Esophagus muscularis mucosa (tissue), 4 donors: ENCODE data around the gene CTSH. TPM values are rescaled to one million over a fixed set of nuclear protein-coding genes. Genes with fewer than 3 reads are reported as not detected.
"Not testable (repeated sequence)": the region's sequence is repeated elsewhere in the genome, so short reads cannot be mapped to it uniquely, and the experiment has no call there.

Source experiments
- DNase-seq: peaks from one replicate; pipeline ENCODE4 v3.0.0-alpha.2; 2017; ENCODE audit errors: extremely low spot score
- H3K27ac ChIP-seq, 4 donors: fragments of 200-600 bp; sonication (generic); replicated peaks in 1 of 4; 1 replicate in 3 of 4; 2 replicates in 1 of 4; pipeline ENCODE4 v1.5.1; 2016 to 2019; ENCODE audit warnings: mild to moderate bottlenecking in 1 of 4
- H3K27me3 ChIP-seq, 4 donors: fragments of 200-600 bp; sonication (generic); one replicate each; pipeline versions ENCODE4 v1.5.1 to v1.6.0; 2016 to 2019
- H3K36me3 ChIP-seq, 4 donors: fragments of 200-600 bp; sonication (generic); one replicate each; pipeline ENCODE4 v1.5.1; 2016 to 2019
- H3K4me1 ChIP-seq, 4 donors: fragments of 200-600 bp; sonication (generic); one replicate each; pipeline ENCODE4 v1.5.1; 2016 to 2019
- H3K4me3 ChIP-seq, 4 donors: fragments of 200-600 bp; sonication (generic); 1 replicate in 2 of 4; 2 replicates in 2 of 4; pipeline ENCODE4 v1.5.1; 2016 to 2019; ENCODE audit warnings: mild to moderate bottlenecking in 4 of 4, moderate library complexity in 1 of 4
- H3K9me3 ChIP-seq, 4 donors: fragments of 200-600 bp; sonication (generic); 1 replicate in 3 of 4; 2 replicates in 1 of 4; pipeline ENCODE4 v1.5.1; 2016 to 2019
- CTCF ChIP-seq, 3 experiments: fragments of 200-600 bp in 2 of 3; fragments of 450-650 bp in 1 of 3; sonication (generic) in 2 of 3; IDR thresholded peaks; one replicate each; pipeline ENCODE4 v1.5.1; 2017 to 2019; ENCODE audit warnings: antibody characterized with exemption in 3 of 3, mild to moderate bottlenecking in 2 of 3, moderate library complexity in 1 of 3
- EP300 ChIP-seq: sonication (generic); formaldehyde crosslinking; IDR thresholded peaks from one replicate; pipeline ENCODE4 v1.6.1; 2017; ENCODE audit warnings: antibody characterized with exemption
- POLR2A ChIP-seq: fragments of 450-650 bp; IDR thresholded peaks from one replicate; pipeline ENCODE4 v1.6.1; 2017; ENCODE audit warnings: antibody characterized with exemption, moderate library complexity, mild to moderate bottlenecking, low read depth
- POLR2AphosphoS5 ChIP-seq, 2 donors: sonication (generic); formaldehyde crosslinking; IDR thresholded peaks; one replicate each; pipeline ENCODE4 v1.6.1; 2017; ENCODE audit warnings: antibody characterized with exemption in 2 of 2
- WGBS: methylation state at CpG from one replicate; pipeline ENCODE4 v1.1.5; 2018; 5-methylcytosine and 5-hydroxymethylcytosine counted together
- intact Hi-C: fragments of 100-400 bp; cut with DNase I; formaldehyde crosslinking; loops from one replicate; pipeline ENCODE4 v1.15.1; 2023
- total RNA-seq, 4 donors: library from RNA; depleted of rRNA; stranded (reverse); fragments of >200 nt; gene quantifications; one replicate each; pipeline versions ENCODE4 v1.1.0 to v1.2.1, GENCODE V29; 2016

The CTSH gene
- total RNA-seq, 4 donors from 2014 or later = 56.1 to 114 (median 74.9) TPM

GRCh38 chr15:78875107-78875914 lies 69.5 kb downstream of the CTSH start:
- Histone ChIP-seq H3K27ac (peak overlapping the region; percentile 100), H3K4me3 (peak overlapping the region; percentile 89 to 100 (median 99)), H3K4me1 (peaks cover 62 to 67% (median 66%) of the 10 kb centered on the region in 4 donors), H3K27me3 (peaks cover 0 to 3% (median 0%) of the 10 kb centered on the region in 4 donors), H3K36me3 (peaks cover 0 to 1% (median 0%) of the 10 kb centered on the region in 4 donors), H3K9me3 (no peaks in the 10 kb centered on the region)
- no peak for TF ChIP-seq EP300
- 60% methylated on average over 22 of the region's 22 CpGs for WGBS
- intact Hi-C loops = no loop called here
- no peak for DNase-seq

GRCh38 chr15:78873793-78874765 lies 70.8 kb downstream of the CTSH start:
- intact Hi-C loops = loop anchor here (5.0 kb wide), 1 partner anchor 62 kb away; the partner anchor contains the start of gene ADAMTS7
- TF ChIP-seq POLR2AphosphoS5 (IDR thresholded peaks at IDR 0.05) (no peak), POLR2A (no peak), EP300 (no peak), CTCF (IDR thresholded peaks at IDR 0.05) (no peak)
- H3K4me3 ChIP-seq = peak overlapping the region; percentile 89 to 100 (median 99)
- H3K4me1 ChIP-seq = peaks cover 50 to 55% (median 54%) of the 10 kb centered on the region in 4 donors
- WGBS = 3% methylated on average over 38 of the region's 38 CpGs
- DNase-seq = no peak
- no peaks in the 10 kb centered on the region for H3K9me3 ChIP-seq
- peaks cover 0 to 3% (median 0%) of the 10 kb centered on the region in 4 donors for H3K27me3 ChIP-seq
- H3K36me3 ChIP-seq = no peaks in the 10 kb centered on the region
- peak overlapping the region; percentile 100 for H3K27ac ChIP-seq

- peak overlapping the region; percentile 100 for H3K27ac ChIP-seq
- intact Hi-C loops = loop anchor here (5.0 kb wide), 1 partner anchor 61 kb away; the partner anchor contains the start of gene ADAMTS7
- 2% methylated on average over 18 of the region's 75 CpGs for WGBS
- H3K27me3 ChIP-seq = peaks cover 0 to 3% (median 0%) of the 10 kb centered on the region in 4 donors
- peak overlapping the region; percentile 89 to 100 (median 99) for H3K4me3 ChIP-seq
- no peaks in the 10 kb centered on the region for H3K36me3 ChIP-seq
- DNase-seq = peak; percentile 95
- no peaks in the 10 kb centered on the region for H3K9me3 ChIP-seq
- TF ChIP-seq POLR2A (peak; percentile 85), EP300 (no peak), CTCF (IDR thresholded peaks at IDR 0.05) (no peak), POLR2AphosphoS5 (IDR thresholded peaks at IDR 0.05) (peak; percentile 68 to 93)
- H3K4me1 ChIP-seq = peaks cover 41 to 46% (median 45%) of the 10 kb centered on the region in 4 donors
Observed at GRCh38 chr15:78872972-78873792, 71.7 kb downstream of the CTSH start.

GRCh38 chr15:78872155-78872971 lies 72.5 kb downstream of the CTSH start, which contains the start of gene MORF4L1:
Gene MORF4L1 (plus strand): TSS chr15:78872890. CDS start chr15:78873018, 128 bp downstream.
- no peaks in the 10 kb centered on the region for H3K36me3 ChIP-seq
- peak; percentile 98 for DNase-seq
- peak within 1 kb of the TSS; percentile 89 to 100 (median 99) for H3K4me3 ChIP-seq
- peaks cover 0 to 3% (median 0%) of the 10 kb centered on the region in 4 donors for H3K27me3 ChIP-seq
- TF ChIP-seq EP300 (no peak), POLR2AphosphoS5 (IDR thresholded peaks at IDR 0.05) (peak in 1 of 2 donors; percentile 76), POLR2A (no peak), CTCF (IDR thresholded peaks at IDR 0.05) (no peak)
- no peaks in the 10 kb centered on the region for H3K9me3 ChIP-seq
- intact Hi-C loops = loop anchor here (5.0 kb wide), 1 partner anchor 60 kb away; the partner anchor contains the start of gene ADAMTS7
- H3K4me1 ChIP-seq = peaks cover 32 to 38% (median 37%) of the 10 kb centered on the region in 4 donors
- H3K27ac ChIP-seq = peak within 1 kb of the TSS; percentile 100
- 6% methylated on average over 42 of the region's 52 CpGs for WGBS

- not testable (repeated sequence) for H3K27me3 ChIP-seq, DNase-seq, H3K36me3 ChIP-seq, H3K9me3 ChIP-seq
- Histone ChIP-seq H3K4me3 (peak overlapping the region in 2 of 4 donors; percentile 98 to 100), H3K4me1 (peaks cover 25 to 30% (median 29%) of the 10 kb centered on the region in 4 donors), H3K27ac (peak overlapping the region in 2 of 4 donors; percentile 100)
- 93% methylated on average over 24 of the region's 24 CpGs for WGBS
- intact Hi-C loops = loop anchor here (5.0 kb wide), 1 partner anchor 59 kb away; the partner anchor contains the start of gene ADAMTS7
Observed at GRCh38 chr15:78871483-78872127, 73.2 kb downstream of the CTSH start.
